GM21447 (cell line): Measurements from ENCODE around the gene AKNA.

Experiments
- ATAC-seq: cut with Tn5 transposase; IDR thresholded peaks from one replicate; pipeline ENCODE4 v1.9.1; 2021; ENCODE audit not compliant: unreplicated experiment

AKNA gene

GRCh38 chr9:114416290-114416689 lies 28.5 kb upstream of the AKNA start:
- ATAC-seq, result no peak

- ATAC-seq, result no peak
Measured at GRCh38 chr9:114414346-114414745, 26.6 kb upstream of the AKNA start.

DNA sequence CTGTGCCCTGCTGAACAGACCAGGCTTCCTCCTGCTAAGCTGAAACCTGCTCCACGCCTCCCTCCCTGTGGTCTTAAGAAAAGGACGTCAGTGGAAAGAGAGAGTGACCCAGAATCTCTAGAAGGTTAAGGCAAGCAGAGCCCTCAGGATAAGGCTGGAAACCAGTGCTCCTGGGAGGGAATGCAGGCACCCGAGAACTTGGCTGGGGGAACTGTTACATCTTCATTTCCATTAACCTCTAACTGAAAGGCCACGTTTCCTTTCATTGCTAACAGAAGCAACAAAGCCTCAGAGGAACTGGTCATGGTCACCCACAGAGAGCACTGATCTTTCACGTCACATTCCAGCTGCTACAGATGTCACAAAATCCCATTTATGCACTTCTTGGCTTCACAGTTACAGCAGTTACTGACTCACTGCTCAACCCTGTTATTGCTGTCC lies 26.1 kb upstream of the AKNA start:
- no peak for ATAC-seq

DNA sequence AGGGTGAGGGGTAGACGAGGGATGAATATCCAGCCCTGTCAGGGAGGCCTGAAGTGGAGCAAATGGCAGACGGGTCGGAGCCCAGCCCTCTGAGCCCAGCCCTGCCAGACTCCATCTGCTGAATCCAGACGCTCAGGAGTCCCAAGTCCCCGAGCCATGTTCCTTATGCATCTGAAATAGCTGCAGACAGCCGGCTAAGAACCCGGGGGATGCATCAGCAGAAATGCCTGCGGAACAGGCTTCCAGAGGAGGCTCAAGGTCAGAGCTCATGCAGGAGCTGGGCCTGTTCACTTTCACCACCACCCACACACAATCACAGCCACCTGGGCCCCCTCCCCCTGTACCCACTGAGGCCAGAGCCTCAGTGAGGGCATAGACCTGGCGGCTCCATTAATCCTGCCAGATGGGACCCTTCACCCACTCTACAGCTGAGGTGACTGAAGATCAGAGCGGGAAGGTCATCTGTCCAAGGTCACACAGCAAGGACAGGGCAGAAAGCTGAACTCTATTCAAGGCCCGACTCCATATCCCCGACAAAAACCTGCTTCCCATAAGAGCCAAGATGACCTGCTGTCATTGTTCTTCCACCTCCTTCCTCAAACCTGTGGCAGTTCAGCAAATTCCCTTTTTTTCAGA lies 24.4 kb upstream of the AKNA start:
- ATAC-seq, result no peak

- no peak for ATAC-seq
Measured at GRCh38 chr9:114411452-114411851, 23.7 kb upstream of the AKNA start.

GRCh38 chr9:114410910-114411309 lies 23.1 kb upstream of the AKNA start:
- no peak for ATAC-seq

GRCh38 chr9:114409842-114410241 lies 22.1 kb upstream of the AKNA start:
- no peak for ATAC-seq

DNA sequence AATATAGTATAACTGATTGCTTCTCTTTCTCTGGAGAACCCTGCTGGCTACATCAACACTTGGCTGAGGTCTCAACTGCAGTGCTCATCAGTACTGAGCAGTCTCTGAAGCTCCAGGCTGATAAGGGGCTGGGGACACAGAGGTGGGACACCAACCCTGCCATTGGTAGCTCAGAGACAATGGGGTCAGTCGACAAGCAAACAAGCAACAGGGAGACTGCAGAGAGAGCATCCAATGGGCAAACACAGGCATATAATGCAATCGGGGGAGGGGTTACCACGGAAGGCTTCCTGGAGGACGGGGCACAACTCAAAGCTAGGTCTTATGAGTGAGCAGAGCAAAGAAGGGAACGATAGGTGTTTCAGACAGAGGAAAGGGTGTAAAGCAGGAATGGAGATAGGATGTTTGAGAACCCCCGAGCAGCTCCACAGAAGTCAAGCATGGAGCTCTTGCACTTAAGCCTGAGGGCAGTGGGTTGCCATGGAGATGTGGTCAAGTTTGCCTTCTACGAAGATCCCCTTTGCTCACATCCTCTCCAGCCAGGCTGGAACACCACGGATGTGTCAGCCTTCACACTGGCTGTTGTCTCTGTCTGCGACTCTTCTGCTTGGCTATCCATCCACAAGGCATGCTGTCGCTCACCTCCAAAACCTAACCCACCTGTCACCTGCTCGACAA lies 21.5 kb upstream of the AKNA start:
- no peak for ATAC-seq

- no peak for ATAC-seq
Measured at GRCh38 chr9:114408645-114409044, 20.9 kb upstream of the AKNA start.

GRCh38 chr9:114407889-114408288 lies 20.1 kb upstream of the AKNA start:
- no peak for ATAC-seq

GRCh38 chr9:114406441-114406840 lies 18.7 kb upstream of the AKNA start:
- ATAC-seq, result no peak

DNA sequence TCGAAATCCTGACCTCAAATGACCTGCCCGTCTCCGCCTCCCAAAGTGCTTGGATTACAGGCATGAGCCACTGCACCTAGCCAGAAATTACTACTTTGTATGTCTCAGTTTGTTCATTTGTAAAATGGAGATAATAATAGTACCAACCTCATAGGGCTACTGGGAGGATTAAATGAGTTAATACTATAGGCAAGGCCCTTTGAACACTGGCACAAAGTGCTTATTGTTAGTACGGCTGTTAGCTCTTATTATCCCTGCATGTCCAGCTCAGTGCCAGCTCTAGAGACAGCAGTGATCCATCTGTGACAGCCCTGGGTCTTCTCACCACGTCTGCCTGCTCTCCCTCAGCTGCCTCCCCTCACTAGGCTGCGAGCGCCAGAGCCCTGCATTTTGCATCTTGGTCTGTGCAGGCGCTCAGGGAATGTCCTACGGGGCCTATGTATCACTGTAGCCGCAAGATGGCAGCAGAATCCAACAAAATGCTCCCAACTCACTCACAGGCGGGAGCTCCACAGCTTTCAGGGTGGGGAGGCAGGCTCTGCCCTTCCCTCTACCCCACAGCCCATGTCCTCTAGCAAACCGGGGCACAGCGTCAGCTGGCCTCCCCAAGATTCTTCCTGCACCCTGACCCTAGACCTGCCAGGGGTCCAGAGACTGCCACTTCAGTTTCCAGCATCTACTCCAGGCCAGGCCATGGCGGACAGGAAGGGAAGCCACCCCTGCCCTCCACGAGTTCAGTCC lies 17.7 kb upstream of the AKNA start:
- peak; percentile 98 for ATAC-seq

- no peak for ATAC-seq
Measured at GRCh38 chr9:114404531-114404930, 16.7 kb upstream of the AKNA start.

DNA sequence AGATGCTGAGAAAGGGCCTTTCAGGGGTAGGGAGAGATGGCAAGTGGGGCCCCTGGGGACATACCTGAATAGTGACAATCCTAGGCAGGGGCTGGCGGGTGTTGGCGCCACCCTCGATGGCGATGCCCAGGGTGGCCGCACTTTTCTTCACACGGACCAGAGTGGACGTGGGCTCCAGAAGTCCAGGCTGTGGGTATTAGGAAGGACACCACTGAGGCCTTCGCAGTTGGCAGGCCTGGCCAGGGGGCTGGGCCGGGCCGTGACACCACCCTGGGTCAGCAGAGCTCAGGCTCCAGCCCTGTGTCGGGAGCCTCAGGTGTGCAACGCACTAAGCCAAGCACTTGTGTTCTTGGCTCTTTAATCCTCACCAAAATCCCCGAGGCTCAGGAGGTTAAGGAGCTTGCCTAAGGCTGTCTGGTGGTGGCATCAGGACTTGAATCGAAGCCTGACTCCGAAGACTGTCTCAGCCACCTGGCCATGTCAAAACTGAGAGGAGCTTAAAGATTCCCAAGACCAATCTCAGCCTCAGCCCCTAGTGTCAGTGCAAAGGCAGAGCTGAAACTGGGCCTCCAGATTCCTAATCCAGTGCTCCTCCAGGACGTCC lies 15.5 kb upstream of the AKNA start:
- ATAC-seq, result no peak

DNA sequence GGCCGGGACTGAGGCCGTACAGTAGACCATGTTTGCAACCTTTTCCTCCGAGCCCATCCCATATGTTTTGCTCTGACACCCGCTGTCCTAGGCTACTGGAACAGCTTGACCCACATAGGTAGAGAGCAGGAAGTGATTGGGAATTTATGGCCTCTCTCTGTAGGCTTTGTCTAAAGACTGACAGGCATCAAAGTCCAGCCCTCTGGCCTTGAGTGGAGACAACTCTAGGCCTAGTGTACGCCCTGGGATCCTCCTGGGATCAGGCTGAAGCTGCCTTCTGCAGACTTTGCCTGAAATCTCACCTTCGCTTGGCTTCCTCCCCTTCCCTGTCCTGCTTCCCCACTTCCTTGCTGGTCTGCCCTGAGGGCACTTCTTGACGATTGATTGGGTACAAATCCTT lies 13.6 kb upstream of the AKNA start:
- no peak for ATAC-seq

- ATAC-seq, result no peak
Measured at GRCh38 chr9:114400772-114401171, 13.0 kb upstream of the AKNA start.

- no peak for ATAC-seq
Measured at GRCh38 chr9:114400219-114400618, 12.4 kb upstream of the AKNA start.

DNA sequence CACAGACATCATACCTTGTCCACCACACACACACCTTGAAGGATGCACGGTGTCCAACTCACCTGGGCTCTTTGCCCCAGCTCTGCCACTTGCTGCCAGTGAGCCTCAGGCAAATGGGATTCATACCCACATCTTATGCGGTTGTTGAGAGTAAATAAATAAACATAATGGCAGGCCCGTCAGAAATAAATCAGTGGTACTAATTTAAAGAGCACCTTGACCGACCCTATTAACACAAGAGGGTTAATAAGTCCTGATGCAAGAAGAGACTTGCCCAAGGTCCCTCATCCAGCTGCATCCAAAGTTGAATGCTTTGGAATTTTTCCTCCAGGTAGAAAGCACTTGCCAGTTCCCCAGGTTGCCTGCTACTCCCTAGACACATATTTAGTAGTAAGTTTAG lies 11.6 kb upstream of the AKNA start:
- no peak for ATAC-seq

DNA sequence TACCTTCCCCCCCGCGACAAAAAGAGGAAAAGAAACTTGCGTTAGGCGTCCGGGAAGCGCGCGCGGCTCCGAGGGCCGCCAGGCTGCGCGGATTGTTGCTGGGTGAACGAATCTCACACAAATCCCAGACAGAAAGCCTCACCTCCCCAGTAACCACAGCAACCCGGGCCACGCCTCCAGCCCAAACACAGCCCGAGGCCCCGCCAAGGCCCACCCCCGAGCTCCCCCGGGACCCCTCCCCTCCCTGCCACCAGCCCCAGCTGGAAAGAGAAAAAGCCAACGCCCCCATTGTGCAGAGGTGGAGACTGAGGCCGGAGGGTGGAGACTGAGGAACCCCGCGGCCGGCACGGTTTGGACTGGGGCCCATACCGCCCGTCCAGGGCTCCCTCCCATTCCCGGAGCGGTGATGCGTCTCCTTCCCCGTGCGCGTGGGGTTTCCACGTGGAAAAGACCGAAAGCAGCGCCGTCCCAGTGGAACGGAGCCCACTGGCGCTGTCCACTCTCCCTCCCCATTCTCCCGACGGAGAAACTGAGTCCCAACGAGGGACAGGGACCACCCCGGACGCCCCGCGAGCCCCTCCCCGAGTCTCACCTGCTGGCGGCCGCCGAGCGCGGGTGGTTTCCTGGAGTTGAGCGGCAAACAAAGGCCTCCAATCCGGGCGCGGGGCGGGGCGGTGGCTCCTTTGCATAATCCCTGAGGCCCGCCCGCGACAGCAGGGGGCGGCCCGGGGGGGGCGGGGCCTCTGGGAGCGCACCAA lies 10.2 kb upstream of the AKNA start:
- ATAC-seq, result peak; percentile 78

GRCh38 chr9:114397219-114397847 lies 9.6 kb upstream of the AKNA start:
- no peak for ATAC-seq
